Duodenal mucosa (tissue), 2 donors: ENCODE results near the gene LRRC25.

Experiments used
- H3K27ac ChIP-seq: one replicate; pipeline ENCODE4 v1.7.0; 2013; ENCODE audit warnings: low read depth, low read length
- H3K27me3 ChIP-seq, 2 donors: one replicate each; pipeline ENCODE4 v1.7.0; 2013; ENCODE audit warnings: low read length in 2 of 2, control low read depth in 1 of 2; ENCODE audit not compliant: insufficient read depth in 2 of 2, control insufficient read depth in 1 of 2
- H3K36me3 ChIP-seq, 2 donors: one replicate each; pipeline ENCODE4 v1.7.0; 2013; ENCODE audit warnings: low read length in 2 of 2, control low read depth in 1 of 2; ENCODE audit not compliant: insufficient read depth in 2 of 2, control insufficient read depth in 1 of 2
- H3K4me1 ChIP-seq, 2 donors: one replicate each; pipeline ENCODE4 v1.7.0; 2013; ENCODE audit warnings: low read length in 2 of 2, control low read depth in 1 of 2; ENCODE audit not compliant: insufficient read depth in 2 of 2, control insufficient read depth in 1 of 2
- H3K4me3 ChIP-seq, 2 donors: one replicate each; pipeline ENCODE4 v1.7.0; 2013; ENCODE audit warnings: low read length in 2 of 2, low read depth in 1 of 2
- H3K9ac ChIP-seq, 2 donors: one replicate each; pipeline ENCODE4 v1.7.0; 2013; ENCODE audit warnings: low read length in 2 of 2, low read depth in 1 of 2
- H3K9me3 ChIP-seq, 2 donors: one replicate each; pipeline ENCODE4 v1.7.0; 2013; ENCODE audit warnings: low read length in 2 of 2, control low read depth in 1 of 2; ENCODE audit not compliant: control insufficient read depth in 1 of 2

Gene LRRC25

DNA sequence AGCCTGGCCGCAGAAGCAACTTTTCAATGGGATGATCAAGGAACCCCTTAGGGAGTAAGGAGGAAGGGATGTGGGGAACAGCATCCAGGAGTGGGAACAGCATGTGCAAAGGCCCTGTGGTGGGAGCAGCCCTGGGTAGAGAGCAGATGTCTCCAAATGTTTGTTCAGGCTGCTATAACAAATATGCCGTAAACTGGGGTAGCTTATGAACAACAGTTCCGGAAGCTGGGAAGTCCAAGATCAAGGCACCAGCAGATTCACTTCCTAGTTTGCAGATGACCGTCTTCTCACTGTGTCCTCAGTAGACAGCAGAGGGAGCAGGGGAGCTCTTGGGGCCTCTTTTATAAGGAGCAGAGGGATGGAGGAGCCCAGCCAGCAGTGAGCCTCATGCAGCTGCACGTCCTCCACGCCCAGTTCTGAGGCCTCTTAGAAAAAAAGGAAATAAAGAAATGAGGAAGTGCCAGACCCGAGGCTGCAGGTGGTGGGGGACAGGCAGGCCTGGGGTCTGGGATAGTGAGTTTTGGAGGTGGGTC is 4.2 kb upstream of the LRRC25 start:
- Histone ChIP-seq H3K4me1 (peaks cover 9 to 20% of the 10 kb centered on the region in 2 donors), H3K9me3 (no peaks in the 10 kb centered on the region), H3K36me3 (no peaks in the 10 kb centered on the region), H3K4me3 (no peak overlapping the region), H3K27ac (peak overlapping the region; percentile 15), H3K27me3 (peaks cover 6 to 7% of the 10 kb centered on the region in 2 donors), H3K9ac (no peak overlapping the region)

- no peak overlapping the region for H3K4me3 ChIP-seq
- no peaks in the 10 kb centered on the region for H3K9me3 ChIP-seq
- peaks cover 6 to 12% of the 10 kb centered on the region in 2 donors for H3K27me3 ChIP-seq
- H3K4me1 ChIP-seq: peaks cover 13 to 20% of the 10 kb centered on the region in 2 donors
- no peak overlapping the region for H3K27ac ChIP-seq
- no peak overlapping the region for H3K9ac ChIP-seq
- no peaks in the 10 kb centered on the region for H3K36me3 ChIP-seq
Measured at GRCh38 chr19:18399008-18399407, 1.6 kb upstream of the LRRC25 start.

GRCh38 chr19:18396471-18397241 is 766 bp downstream of the LRRC25 start:
- Histone ChIP-seq H3K36me3 (no peaks in the 10 kb centered on the region), H3K27ac (no peak overlapping the region), H3K9me3 (no peaks in the 10 kb centered on the region), H3K9ac (peak overlapping the region; percentile 10 to 43), H3K27me3 (peaks cover 6 to 12% of the 10 kb centered on the region in 2 donors), H3K4me3 (peak overlapping the region; percentile 37 to 48), H3K4me1 (peaks cover 10 to 24% of the 10 kb centered on the region in 2 donors)

- Histone ChIP-seq H3K9ac (no peak overlapping the region), H3K4me1 (peaks cover 10 to 25% of the 10 kb centered on the region in 2 donors), H3K27me3 (peaks cover 6 to 12% of the 10 kb centered on the region in 2 donors), H3K27ac (no peak overlapping the region), H3K9me3 (no peaks in the 10 kb centered on the region), H3K36me3 (peaks cover 0 to 5% of the 10 kb centered on the region in 2 donors), H3K4me3 (peak overlapping the region in 1 of 2 donors; percentile 1)
Measured at GRCh38 chr19:18393836-18394235, 3.6 kb downstream of the LRRC25 start.

- H3K27ac ChIP-seq: no peak overlapping the region
- H3K4me3 ChIP-seq: no peak overlapping the region
- H3K9me3 ChIP-seq: no peaks in the 10 kb centered on the region
- no peak overlapping the region for H3K9ac ChIP-seq
- peaks cover 0 to 5% of the 10 kb centered on the region in 2 donors for H3K36me3 ChIP-seq
- H3K27me3 ChIP-seq: peaks cover 6 to 12% of the 10 kb centered on the region in 2 donors
- peaks cover 10 to 33% of the 10 kb centered on the region in 2 donors for H3K4me1 ChIP-seq
Measured at GRCh38 chr19:18392926-18393325, 4.5 kb downstream of the LRRC25 start.

GRCh38 chr19:18392417-18392816 is 5.0 kb downstream of the LRRC25 start:
- H3K4me3 ChIP-seq: no peak overlapping the region
- no peaks in the 10 kb centered on the region for H3K9me3 ChIP-seq
- peaks cover 0 to 5% of the 10 kb centered on the region in 2 donors for H3K36me3 ChIP-seq
- peaks cover 5 to 34% of the 10 kb centered on the region in 2 donors for H3K4me1 ChIP-seq
- no peak overlapping the region for H3K27ac ChIP-seq
- H3K27me3 ChIP-seq: peaks cover 6 to 12% of the 10 kb centered on the region in 2 donors
- H3K9ac ChIP-seq: no peak overlapping the region

GRCh38 chr19:18391509-18392075 is 5.8 kb downstream of the LRRC25 start:
- Histone ChIP-seq H3K9me3 (no peaks in the 10 kb centered on the region), H3K4me3 (no peak overlapping the region), H3K27me3 (peaks cover 0 to 5% of the 10 kb centered on the region in 2 donors), H3K27ac (no peak overlapping the region), H3K4me1 (peaks cover 6 to 29% of the 10 kb centered on the region in 2 donors), H3K9ac (no peak overlapping the region), H3K36me3 (peaks cover 0 to 5% of the 10 kb centered on the region in 2 donors)

DNA sequence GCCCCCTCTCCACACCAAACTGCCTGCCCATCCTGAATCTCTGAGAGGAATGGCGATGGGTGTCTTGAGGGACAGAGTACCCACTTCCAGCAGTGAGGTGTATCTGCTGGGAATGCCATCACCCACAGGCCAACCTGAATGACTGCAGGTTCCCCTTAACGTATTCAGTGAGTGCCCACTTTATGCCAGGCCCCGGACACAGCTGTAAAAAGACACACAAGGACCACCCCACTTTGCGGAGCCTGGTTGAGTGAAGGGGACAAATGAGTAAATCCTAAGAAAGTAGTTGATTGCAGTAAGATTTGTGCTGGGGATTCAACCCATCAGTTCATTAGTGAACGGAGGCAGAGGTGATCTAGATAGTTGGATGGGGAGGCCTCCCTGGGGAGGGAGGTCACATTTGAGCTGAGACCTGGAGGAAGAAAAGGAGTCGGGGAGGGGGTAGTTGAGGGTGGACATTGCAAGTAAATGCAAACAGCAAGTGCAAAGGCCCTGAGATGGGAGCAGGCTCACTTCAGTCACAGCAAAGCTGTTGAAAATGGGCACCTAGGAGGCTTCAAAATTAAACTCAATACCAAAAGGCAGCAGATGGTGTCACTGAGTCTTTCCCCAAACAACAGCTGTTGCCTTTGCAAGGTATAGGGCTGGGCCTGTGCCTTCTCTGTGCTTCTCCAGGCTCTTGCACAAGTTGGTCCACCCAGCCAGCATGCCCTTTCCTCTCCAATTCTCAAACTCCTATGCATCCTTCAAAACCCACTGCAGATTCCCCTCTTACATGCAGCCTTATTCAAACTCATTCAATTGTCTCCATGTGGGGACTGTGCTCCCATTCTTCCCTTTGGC is 7.1 kb downstream of the LRRC25 start:
- H3K27me3 ChIP-seq: no peaks in the 10 kb centered on the region
- peaks cover 0 to 5% of the 10 kb centered on the region in 2 donors for H3K36me3 ChIP-seq
- no peak overlapping the region for H3K27ac ChIP-seq
- no peak overlapping the region for H3K9ac ChIP-seq
- no peaks in the 10 kb centered on the region for H3K9me3 ChIP-seq
- peaks cover 15 to 38% of the 10 kb centered on the region in 2 donors for H3K4me1 ChIP-seq
- no peak overlapping the region for H3K4me3 ChIP-seq

DNA sequence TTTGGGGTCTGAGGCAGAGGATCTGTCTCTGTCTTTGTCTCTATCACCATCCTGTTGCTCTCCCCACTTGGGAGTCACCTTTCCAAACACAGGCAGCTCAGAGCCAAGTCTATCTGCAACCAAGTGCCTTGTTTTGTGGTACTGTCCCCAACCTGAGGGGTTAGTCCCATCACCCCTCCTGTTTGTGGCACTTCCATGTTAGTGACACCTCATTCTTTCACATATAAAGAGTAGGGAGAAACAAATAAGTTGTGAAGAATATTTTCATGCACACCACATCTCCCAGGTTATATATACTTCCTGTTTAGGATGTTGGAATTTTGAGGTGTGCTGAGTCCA is 7.7 kb downstream of the LRRC25 start:
- Histone ChIP-seq H3K27me3 (no peaks in the 10 kb centered on the region), H3K9ac (no peak overlapping the region), H3K9me3 (no peaks in the 10 kb centered on the region), H3K27ac (no peak overlapping the region), H3K36me3 (peaks cover 0 to 5% of the 10 kb centered on the region in 2 donors), H3K4me3 (no peak overlapping the region), H3K4me1 (peaks cover 17 to 42% of the 10 kb centered on the region in 2 donors)
